Measurements from ENCODE around the gene PRSS56. TPM values are rescaled to one million over a fixed set of nuclear protein-coding genes. Genes with fewer than 3 reads are reported as not detected.

The PRSS56 gene
- total RNA-seq, 1 donor from 2014 or later: 52.4 TPM

DNA sequence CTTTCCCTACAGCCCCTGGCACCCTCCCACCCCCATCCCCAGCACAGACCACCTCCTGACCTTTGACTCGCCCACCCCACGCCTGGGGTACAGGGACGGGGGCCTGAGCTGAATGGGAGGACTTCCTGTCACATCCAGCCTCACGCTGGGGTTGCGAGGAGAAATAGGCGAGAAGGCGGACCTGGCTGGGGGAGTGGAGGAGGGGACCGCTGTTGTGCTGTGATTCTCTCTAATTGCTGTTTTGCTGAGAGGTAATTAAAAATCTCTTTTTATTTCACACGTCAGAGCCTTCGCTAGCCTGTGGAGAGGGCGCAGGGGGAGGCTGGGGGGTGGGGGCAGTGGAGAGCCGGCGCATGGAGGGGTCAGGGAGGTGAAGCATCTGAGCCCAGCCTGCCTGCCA is 22.8 kb upstream of the PRSS56 start:
- Mint-ChIP-seq H3K4me3 (no peak overlapping the region), H3K27me3 (ENCODE audit: low read depth) (peaks cover 13% of the 10 kb centered on the region), H3K36me3 (ENCODE audit: low read depth) (no peaks in the 10 kb centered on the region), H3K4me1 (peaks cover 30% of the 10 kb centered on the region), H3K27ac (ENCODE audit: unreplicated experiment) (peak overlapping the region; percentile 62), H3K9me3 (peaks cover 2% of the 10 kb centered on the region)
- TF ChIP-seq, protein P1, sequence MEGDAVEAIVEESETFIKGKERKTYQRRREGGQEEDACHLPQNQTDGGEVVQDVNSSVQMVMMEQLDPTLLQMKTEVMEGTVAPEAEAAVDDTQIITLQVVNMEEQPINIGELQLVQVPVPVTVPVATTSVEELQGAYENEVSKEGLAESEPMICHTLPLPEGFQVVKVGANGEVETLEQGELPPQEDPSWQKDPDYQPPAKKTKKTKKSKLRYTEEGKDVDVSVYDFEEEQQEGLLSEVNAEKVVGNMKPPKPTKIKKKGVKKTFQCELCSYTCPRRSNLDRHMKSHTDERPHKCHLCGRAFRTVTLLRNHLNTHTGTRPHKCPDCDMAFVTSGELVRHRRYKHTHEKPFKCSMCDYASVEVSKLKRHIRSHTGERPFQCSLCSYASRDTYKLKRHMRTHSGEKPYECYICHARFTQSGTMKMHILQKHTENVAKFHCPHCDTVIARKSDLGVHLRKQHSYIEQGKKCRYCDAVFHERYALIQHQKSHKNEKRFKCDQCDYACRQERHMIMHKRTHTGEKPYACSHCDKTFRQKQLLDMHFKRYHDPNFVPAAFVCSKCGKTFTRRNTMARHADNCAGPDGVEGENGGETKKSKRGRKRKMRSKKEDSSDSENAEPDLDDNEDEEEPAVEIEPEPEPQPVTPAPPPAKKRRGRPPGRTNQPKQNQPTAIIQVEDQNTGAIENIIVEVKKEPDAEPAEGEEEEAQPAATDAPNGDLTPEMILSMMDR (conservative IDR thresholded peaks at IDR 0.05): no peak
- DNase-seq (ENCODE audit: low read depth, low spot score): no peak

DNA sequence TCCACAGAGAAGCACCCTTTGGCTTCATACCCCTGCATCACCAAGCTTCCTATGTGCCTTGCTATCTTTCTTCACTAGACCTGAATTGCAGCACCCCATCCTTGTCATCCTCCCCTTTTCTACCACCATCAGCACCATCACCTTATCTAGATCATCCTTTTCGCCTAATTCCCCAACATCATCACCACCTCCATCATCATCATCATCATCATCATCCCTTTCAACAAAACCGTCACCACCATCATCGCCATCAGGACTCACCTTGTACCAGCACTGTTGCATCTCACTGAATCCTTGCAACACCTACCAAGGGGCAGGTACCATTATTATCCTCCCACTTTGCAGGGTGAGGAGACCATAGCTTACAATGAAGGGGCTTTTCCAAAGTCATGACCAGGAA is 21.7 kb upstream of the PRSS56 start:
- Mint-ChIP-seq H3K36me3 (ENCODE audit: low read depth) (no peaks in the 10 kb centered on the region), H3K9me3 (peaks cover 2% of the 10 kb centered on the region), H3K27ac (ENCODE audit: unreplicated experiment) (no peak overlapping the region), H3K27me3 (ENCODE audit: low read depth) (peaks cover 15% of the 10 kb centered on the region), H3K4me1 (peaks cover 29% of the 10 kb centered on the region), H3K4me3 (no peak overlapping the region)
- TF ChIP-seq, protein P1 (conservative IDR thresholded peaks at IDR 0.05): no peak
- no peak for DNase-seq (ENCODE audit: low read depth, low spot score)

DNA sequence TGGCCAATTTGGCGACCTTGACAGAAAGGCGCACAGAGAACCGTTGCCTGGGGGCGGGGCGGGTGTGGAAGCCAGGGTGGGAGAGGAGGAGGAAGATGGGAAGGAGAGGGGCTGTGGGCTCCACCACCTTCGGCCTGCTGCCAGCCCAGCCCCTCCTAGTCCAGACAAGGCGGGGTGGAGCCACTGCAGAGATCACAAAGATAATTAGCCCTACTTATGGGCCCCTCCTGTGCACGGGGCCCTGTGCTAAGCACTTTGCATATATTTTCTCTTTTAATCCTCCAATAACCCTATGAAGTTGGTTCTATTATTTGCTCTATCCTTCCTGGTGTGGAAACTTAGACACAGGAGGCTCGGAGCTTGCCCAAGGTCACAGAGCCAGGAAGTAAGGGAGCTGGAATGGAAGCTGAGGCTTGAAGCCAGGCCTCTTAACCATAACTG is 18.8 kb upstream of the PRSS56 start:
- no peak for DNase-seq (ENCODE audit: low read depth, low spot score)
- TF ChIP-seq, protein P1 (conservative IDR thresholded peaks at IDR 0.05): no peak
- Mint-ChIP-seq H3K4me3 (peak overlapping the region; percentile 66), H3K36me3 (ENCODE audit: low read depth) (no peaks in the 10 kb centered on the region), H3K27ac (ENCODE audit: unreplicated experiment) (no peak overlapping the region), H3K27me3 (ENCODE audit: low read depth) (peaks cover 42% of the 10 kb centered on the region), H3K4me1 (peaks cover 37% of the 10 kb centered on the region), H3K9me3 (peaks cover 2% of the 10 kb centered on the region)

DNA sequence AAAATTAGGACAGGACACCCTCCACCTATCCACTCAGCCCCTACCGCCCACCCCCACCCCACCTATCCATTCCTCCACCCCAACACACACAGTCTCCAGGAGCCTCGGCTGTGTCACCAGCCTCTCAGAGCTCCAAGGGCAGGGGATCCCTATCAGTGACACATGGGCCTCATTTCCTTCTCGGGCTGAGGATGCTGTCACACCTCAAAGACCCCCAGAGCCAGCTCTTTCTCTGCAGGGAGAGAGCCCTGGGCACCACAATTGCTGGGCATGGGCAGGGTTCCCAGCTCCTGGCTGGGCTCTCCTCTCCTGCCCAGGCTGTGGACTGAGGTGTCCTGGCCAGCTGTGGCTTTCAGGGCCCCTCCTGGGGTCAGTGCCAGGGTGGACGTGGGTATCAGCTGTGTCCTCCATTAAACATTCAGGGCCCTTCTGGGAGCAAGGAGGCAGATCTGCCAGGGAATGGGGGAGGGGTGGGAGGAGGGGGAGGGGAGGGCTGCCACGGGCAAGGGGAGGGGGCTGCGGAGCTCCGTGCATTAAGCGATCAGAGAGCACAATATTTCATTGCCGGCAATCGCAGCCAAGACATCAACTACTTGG is 18.3 kb upstream of the PRSS56 start:
- H3K4me3 Mint-ChIP-seq: peak overlapping the region; percentile 66
- no peak overlapping the region for H3K27ac Mint-ChIP-seq (ENCODE audit: unreplicated experiment)
- peaks cover 42% of the 10 kb centered on the region for H3K27me3 Mint-ChIP-seq (ENCODE audit: low read depth)
- TF ChIP-seq, protein P1 (conservative IDR thresholded peaks at IDR 0.05): no peak
- no peak for DNase-seq (ENCODE audit: low read depth, low spot score)
- H3K4me1 Mint-ChIP-seq: peaks cover 38% of the 10 kb centered on the region
- H3K36me3 Mint-ChIP-seq (ENCODE audit: low read depth): no peaks in the 10 kb centered on the region
- H3K9me3 Mint-ChIP-seq: peaks cover 2% of the 10 kb centered on the region

DNA sequence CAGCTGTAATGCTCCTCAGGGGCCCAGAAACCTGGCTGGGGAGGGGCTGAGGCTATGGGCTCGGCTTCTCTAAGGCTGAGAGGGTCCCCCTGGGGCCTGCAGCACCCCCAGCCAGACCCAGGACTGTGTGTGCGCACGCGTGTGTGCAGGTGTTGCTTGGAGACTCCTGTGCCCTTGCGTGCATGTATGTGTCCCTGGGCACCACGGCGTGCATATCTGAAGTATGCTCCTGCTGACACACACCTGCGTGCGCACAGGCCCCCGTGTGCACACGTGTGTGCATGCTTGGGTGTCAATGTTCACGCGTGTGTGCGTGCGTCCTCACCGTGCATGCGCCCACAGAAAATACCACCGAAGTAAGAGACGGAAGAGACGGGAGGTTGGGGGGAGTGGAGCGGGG is 17.7 kb upstream of the PRSS56 start:
- TF ChIP-seq, protein P1 (conservative IDR thresholded peaks at IDR 0.05): no peak
- Mint-ChIP-seq H3K4me1 (peaks cover 32% of the 10 kb centered on the region), H3K9me3 (peaks cover 2% of the 10 kb centered on the region), H3K27ac (ENCODE audit: unreplicated experiment) (peak overlapping the region; percentile 57), H3K27me3 (ENCODE audit: low read depth) (peaks cover 42% of the 10 kb centered on the region), H3K36me3 (ENCODE audit: low read depth) (no peaks in the 10 kb centered on the region), H3K4me3 (no peak overlapping the region)
- no peak for DNase-seq (ENCODE audit: low read depth, low spot score)
